ENCODE results near the gene SLC7A10.

- no peak for TF ChIP-seq CTCF (conservative IDR thresholded peaks at IDR 0.05; ENCODE audit: low read length)
- TF ChIP-seq EZH2phosphoT487 (IDR thresholded peaks at IDR 0.05; ENCODE audit: borderline replicate concordance, low read depth, low read length) = no peak
Measured at GRCh38 chr19:33208371-33208895, 17.2 kb downstream of the SLC7A10 start.
